Suprapubic skin (tissue), 4 donors: ENCODE data around the gene RPL18A.

ENCODE experiments used
- EP300 ChIP-seq: sonication (generic); formaldehyde crosslinking; IDR thresholded peaks from one replicate; pipeline ENCODE4 v1.6.1; 2017; ENCODE audit warnings: antibody characterized with exemption
- POLR2A ChIP-seq, 2 donors: fragments of 450-650 bp; IDR thresholded peaks; one replicate each; pipeline ENCODE4 v1.6.1; 2017; ENCODE audit warnings: antibody characterized with exemption in 2 of 2, mild to moderate bottlenecking in 2 of 2, moderate library complexity in 2 of 2
- POLR2AphosphoS5 ChIP-seq, 3 donors: sonication (generic); formaldehyde crosslinking; IDR thresholded peaks; one replicate each; pipeline ENCODE4 v1.6.1; 2017; ENCODE audit warnings: antibody characterized with exemption in 3 of 3
- TF ChIP-seq, protein P1 (sequence below), 2 donors: fragments of 200-600 bp in 1 of 2; fragments of 450-650 bp in 1 of 2; sonication (generic) in 1 of 2; IDR thresholded peaks; one replicate each; pipeline ENCODE4 v1.5.1; 2016 to 2019; ENCODE audit warnings: antibody characterized with exemption in 2 of 2, mild to moderate bottlenecking in 1 of 2, moderate library complexity in 1 of 2

GRCh38 chr19:17860993-17861360 lies 1.3 kb downstream of the RPL18A start:
- TF ChIP-seq, protein P1, sequence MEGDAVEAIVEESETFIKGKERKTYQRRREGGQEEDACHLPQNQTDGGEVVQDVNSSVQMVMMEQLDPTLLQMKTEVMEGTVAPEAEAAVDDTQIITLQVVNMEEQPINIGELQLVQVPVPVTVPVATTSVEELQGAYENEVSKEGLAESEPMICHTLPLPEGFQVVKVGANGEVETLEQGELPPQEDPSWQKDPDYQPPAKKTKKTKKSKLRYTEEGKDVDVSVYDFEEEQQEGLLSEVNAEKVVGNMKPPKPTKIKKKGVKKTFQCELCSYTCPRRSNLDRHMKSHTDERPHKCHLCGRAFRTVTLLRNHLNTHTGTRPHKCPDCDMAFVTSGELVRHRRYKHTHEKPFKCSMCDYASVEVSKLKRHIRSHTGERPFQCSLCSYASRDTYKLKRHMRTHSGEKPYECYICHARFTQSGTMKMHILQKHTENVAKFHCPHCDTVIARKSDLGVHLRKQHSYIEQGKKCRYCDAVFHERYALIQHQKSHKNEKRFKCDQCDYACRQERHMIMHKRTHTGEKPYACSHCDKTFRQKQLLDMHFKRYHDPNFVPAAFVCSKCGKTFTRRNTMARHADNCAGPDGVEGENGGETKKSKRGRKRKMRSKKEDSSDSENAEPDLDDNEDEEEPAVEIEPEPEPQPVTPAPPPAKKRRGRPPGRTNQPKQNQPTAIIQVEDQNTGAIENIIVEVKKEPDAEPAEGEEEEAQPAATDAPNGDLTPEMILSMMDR (IDR thresholded peaks at IDR 0.05): no peak
- TF ChIP-seq POLR2A (IDR thresholded peaks at IDR 0.05) (no peak), POLR2AphosphoS5 (IDR thresholded peaks at IDR 0.05) (no peak), EP300 (no peak)
